H54 (cell line): ENCODE measurements around the gene MID2.
"Not testable (repeated sequence)": the region's sequence is repeated elsewhere in the genome, so short reads cannot be mapped to it uniquely, and the experiment has no call there.

Experiments used
- DNase-seq: peaks from one replicate; pipeline ENCODE4 v3.0.0; 2011; ENCODE audit warnings: low spot score, mixed read lengths; ENCODE audit not compliant: insufficient read length
- FAIRE-seq: peaks from 3 replicates; lab custom pipeline; 2011; peaks lifted over from hg19 to GRCh38; lab: Jason Lieb, UNC
- POLR2A ChIP-seq: IDR thresholded peaks from 2 replicates; pipeline ENCODE4 v1.6.1; 2011; ENCODE audit warnings: low read depth, mild to moderate bottlenecking, low read length

The MID2 gene

GRCh38 chrX:107861056-107861455 is 35.4 kb downstream of the MID2 start:
- FAIRE-seq (no peak), DNase-seq (no peak)
- no peak for TF ChIP-seq POLR2A

GRCh38 chrX:107871136-107871535 is 45.5 kb downstream of the MID2 start:
- DNase-seq (no peak), FAIRE-seq (no peak)
- TF ChIP-seq POLR2A: no peak

- FAIRE-seq: no peak
- TF ChIP-seq POLR2A: no peak
- DNase-seq: no peak
These were observed 52.4 kb downstream of the MID2 start for GRCh38 chrX:107878106-107878505.

GRCh38 chrX:107880054-107880610 is 54.5 kb downstream of the MID2 start:
- DNase-seq (no peak), FAIRE-seq (no peak)
- TF ChIP-seq POLR2A: no peak

DNA sequence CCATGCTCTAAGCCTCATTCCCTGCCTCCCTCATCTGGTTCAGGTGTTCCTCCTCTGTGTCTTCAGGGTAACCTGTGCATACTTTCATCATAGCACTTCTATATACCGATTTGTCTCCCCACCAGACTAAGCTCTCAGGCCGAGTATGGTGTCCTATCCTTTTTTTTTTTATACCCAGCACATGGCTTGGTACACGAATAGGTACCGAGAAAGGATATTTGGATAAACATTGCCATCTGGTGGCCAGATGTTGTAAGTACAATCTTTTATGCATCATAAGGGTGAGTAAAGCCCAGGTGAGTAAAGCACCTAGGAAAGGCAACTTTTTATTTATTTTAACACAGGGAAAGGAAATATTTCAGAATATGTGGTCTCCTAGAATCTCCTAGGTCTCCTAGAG is 68.4 kb downstream of the MID2 start:
- peak; percentile 21 for DNase-seq
- peak; percentile 83 for FAIRE-seq
- no peak for TF ChIP-seq POLR2A

DNA sequence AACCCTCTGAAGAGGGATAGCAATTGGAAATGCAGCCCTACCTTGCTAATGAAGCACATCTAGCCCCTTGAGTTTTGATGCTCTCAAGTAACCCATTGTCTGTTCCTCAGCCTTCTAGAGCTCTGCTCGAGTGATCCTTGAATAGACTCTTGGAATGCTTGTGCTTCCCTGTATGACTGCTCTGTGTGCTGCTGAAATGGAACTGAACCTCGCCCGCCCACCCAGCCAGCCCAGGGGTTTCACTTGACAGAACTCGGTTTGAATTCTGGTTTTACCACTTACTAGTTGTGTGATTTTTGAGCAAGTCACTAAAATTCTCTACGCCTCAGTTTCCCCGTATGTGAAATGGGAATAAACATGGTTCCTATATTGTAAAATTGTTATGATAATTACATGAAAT is 77.1 kb downstream of the MID2 start:
- TF ChIP-seq POLR2A: no peak
- DNase-seq (no peak), FAIRE-seq (no peak)

GRCh38 chrX:107905366-107905765 is 79.7 kb downstream of the MID2 start:
- no peak for TF ChIP-seq POLR2A
- FAIRE-seq: no peak
- DNase-seq: no peak

- no peak for FAIRE-seq
These were observed 98.6 kb downstream of the MID2 start for GRCh38 chrX:107924136-107924746.

DNA sequence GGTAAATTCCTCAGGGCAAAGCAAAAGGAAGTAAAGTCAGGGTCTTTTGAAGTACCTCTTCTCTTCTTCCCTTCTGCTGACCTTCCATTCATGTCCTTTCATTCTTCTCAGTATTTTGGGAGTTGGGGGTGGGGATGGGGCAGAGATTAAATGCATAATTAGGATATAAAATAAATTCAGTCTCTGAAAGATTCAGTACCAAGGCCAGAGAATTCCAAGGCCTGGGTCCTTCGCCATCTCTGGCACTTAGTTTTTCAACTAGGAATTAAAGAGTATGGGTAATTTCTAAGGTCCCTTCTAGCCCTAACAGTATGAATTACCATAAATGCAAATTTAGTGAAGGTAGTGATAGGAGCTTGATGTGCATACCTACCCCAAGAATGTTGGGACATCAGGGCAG is 108.6 kb downstream of the MID2 start:
- no peak for TF ChIP-seq POLR2A
- DNase-seq (no peak), FAIRE-seq (no peak)

More at GRCh38 chrX:107924136-107924746, 98.6 kb downstream of the MID2 start:
- DNase-seq: no peak
- TF ChIP-seq POLR2A: no peak

DNA sequence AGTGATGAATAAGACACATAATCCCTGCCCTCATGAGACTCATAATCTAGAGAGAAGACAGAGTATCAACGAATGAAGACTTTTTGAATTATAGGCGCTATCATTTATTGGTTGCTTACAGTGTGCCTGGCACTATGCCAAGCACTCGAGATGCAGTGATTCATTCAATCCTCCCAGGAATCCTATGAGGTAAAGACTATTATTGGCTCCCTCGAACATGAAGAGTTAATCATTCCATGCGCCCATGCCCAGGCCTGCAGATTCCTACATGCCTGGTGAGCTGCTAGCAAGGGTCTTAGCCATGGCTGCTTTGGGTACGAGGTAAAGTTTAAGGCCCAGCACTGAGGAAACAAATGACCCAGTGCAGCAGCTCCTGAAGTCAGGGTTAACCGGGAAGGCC is 109.5 kb downstream of the MID2 start:
- peak; percentile 11 for DNase-seq
- FAIRE-seq: peak; percentile 20
- no peak for TF ChIP-seq POLR2A

DNA sequence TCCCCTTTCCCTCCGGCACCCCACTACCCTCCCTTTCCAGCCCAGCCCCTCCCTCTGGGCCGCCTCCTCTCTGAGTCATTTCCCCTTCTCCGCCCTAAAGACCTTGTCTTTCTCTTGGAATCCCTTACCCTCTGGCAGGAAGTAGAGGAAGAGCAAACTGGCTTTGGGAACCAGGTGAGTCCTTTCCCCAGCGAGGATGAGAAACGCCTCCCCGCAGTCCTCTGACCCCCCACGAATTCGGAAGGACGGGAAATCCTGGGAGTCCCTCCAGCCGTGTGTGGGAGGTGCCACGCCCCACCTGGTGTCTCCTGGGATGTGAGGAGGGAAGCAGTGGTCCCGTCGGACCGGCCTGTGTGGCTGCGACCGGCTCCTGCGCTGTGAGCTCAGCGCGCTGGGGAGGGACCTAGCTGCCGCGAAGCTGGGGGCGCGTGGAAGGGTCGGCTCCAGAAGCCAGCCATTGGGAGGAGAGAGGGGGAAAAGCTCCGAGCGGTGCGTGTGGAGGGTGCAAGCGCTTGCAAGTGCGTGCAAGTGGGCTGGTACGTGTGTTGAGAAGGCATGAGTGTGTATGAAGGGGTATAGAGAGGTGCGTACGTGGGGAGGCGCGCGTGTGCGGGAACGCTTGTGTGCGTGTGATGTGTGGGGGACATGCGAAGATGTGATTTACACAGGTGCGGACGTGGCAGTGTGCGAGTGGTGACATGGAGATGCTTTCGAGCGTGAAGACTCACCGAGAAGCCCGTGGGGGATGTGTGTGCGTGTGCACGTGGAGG is 110.2 kb downstream of the MID2 start:
- TF ChIP-seq POLR2A: no peak
- FAIRE-seq (peak; percentile 78), DNase-seq (peak; percentile 29)

GRCh38 chrX:107936434-107936730 is 110.7 kb downstream of the MID2 start:
- FAIRE-seq (no peak), DNase-seq (no peak)
- TF ChIP-seq POLR2A: no peak

DNA sequence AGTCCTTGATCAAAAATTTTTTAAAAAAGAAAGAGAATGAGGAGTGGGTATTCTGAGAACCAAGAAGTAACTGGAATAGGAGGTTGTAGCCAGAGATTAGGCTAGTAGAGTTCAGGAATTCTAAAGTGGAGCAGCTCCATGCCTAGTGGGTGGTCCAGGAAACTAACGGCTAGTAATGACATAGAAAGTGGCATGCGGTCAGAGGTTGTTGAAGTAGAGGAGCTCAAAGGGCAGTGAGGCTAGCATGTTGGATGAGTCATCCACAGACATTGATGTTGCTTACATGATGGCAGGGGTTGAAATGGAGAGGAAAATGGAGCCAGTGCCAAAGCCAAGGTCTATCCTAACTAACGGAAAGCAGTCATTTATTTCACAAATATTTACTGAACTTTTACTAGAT is 114.4 kb downstream of the MID2 start:
- FAIRE-seq (no peak), DNase-seq (no peak)
- no peak for TF ChIP-seq POLR2A

GRCh38 chrX:107955337-107955736 is 129.7 kb downstream of the MID2 start:
- FAIRE-seq, DNase-seq: not testable (repeated sequence)

- DNase-seq (no peak), FAIRE-seq (no peak)
- no peak for TF ChIP-seq POLR2A
These were observed 143.0 kb downstream of the MID2 start for GRCh38 chrX:107968623-107969022.

- no peak for FAIRE-seq
- DNase-seq: no peak
- TF ChIP-seq POLR2A: no peak
These were observed 144.4 kb downstream of the MID2 start for GRCh38 chrX:107970073-107970472.
